AML-193 (cell line): ENCODE measurements around the gene KLHL30.

Experiments used
- DNase-seq, 2 experiments: peaks; one replicate each; lab custom pipeline; 2025; lab: John Stamatoyannopoulos, UW

KLHL30 gene

GRCh38 chr2:238187618-238188548 lies 49.4 kb downstream of the KLHL30 start:
- no peak for DNase-seq

GRCh38 chr2:238190445-238190844 lies 52.0 kb downstream of the KLHL30 start:
- no peak for DNase-seq
